K562 (cell line): ENCODE results near the gene SPRYD3. TPM values are rescaled to one million over a fixed set of nuclear protein-coding genes. Genes with fewer than 3 reads are reported as not detected.

ENCODE experiments used
- C11orf30 ChIP-seq: fragments of 450-650 bp; IDR thresholded peaks from 2 replicates; pipeline ENCODE4 v1.6.1; 2016; ENCODE audit warnings: low read depth, mild to moderate bottlenecking
- CHCHD3 ChIP-seq: fragments of 250-450 bp; sonication (Bioruptor Pico); IDR thresholded peaks from 2 replicates; pipeline ENCODE4 v2.1.2; 2022; ENCODE audit warnings: mild to moderate bottlenecking
- GTF2E2 ChIP-seq: fragments of 200-800 bp; sonication (Bioruptor generic); IDR thresholded peaks from 2 replicates; pipeline ENCODE4 v1.6.1; 2016; ENCODE audit warnings: missing genetic modification characterization, missing compliant biosample characterization
- HLTF ChIP-seq: fragments of 450-650 bp; IDR thresholded peaks from 2 replicates; pipeline ENCODE4 v1.6.1; 2016
- IFI16 ChIP-seq: fragments of 250-450 bp; sonication (Bioruptor Pico); IDR thresholded peaks from 2 replicates; pipeline ENCODE4 v2.1.2; 2022; ENCODE audit warnings: mild to moderate bottlenecking, inconsistent platforms
- KAT7 ChIP-seq: sonication (generic); formaldehyde crosslinking; IDR thresholded peaks from 2 replicates; pipeline ENCODE4 v1.8.0; 2022; ENCODE audit warnings: missing genetic modification reagents, mild to moderate bottlenecking, borderline replicate concordance
- MAZ ChIP-seq, 2 experiments: fragments of 450-650 bp in 1 of 2; sonication (generic) in 1 of 2; formaldehyde crosslinking; IDR thresholded peaks in 1 of 2; conservative IDR thresholded peaks in 1 of 2; 2 replicates each; pipeline versions ENCODE4 v1.4.0 to v1.5.0; 2020; ENCODE audit warnings: mild to moderate bottlenecking in 1 of 2, missing genetic modification reagents in 1 of 2
- NCOA2 ChIP-seq, 2 experiments: fragments of 450-650 bp; IDR thresholded peaks; 2 replicates each; pipeline ENCODE4 v1.6.1; 2018; ENCODE audit warnings: mild to moderate bottlenecking in 2 of 2, moderate library complexity in 1 of 2; ENCODE audit not compliant: partially characterized antibody in 2 of 2
- NR2C2 ChIP-seq, 2 experiments: fragments of 200-800 bp in 1 of 2; sonication (Bioruptor generic) in 1 of 2; sonication (generic) in 1 of 2; formaldehyde crosslinking in 1 of 2; IDR thresholded peaks; 2 replicates each; pipeline versions ENCODE4 v1.6.1 to v1.8.0; 2016 to 2022; ENCODE audit warnings: mild to moderate bottlenecking in 1 of 2, missing compliant biosample characterization in 1 of 2, missing genetic modification characterization in 1 of 2, missing genetic modification reagents in 1 of 2
- POLR3A ChIP-seq: IDR thresholded peaks from 2 replicates; pipeline ENCODE4 v1.6.1; 2011; ENCODE audit warnings: borderline replicate concordance, mild to moderate bottlenecking, moderate library complexity; ENCODE audit not compliant: insufficient read length, insufficient read depth; ENCODE audit errors: extremely low read depth
- TFAP4 ChIP-seq: sonication (generic); formaldehyde crosslinking; IDR thresholded peaks from 2 replicates; pipeline ENCODE4 v1.8.0; 2022; ENCODE audit warnings: missing genetic modification reagents, mild to moderate bottlenecking, moderate library complexity, borderline replicate concordance
- U2AF1 ChIP-seq: fragments of 200-400 bp; formaldehyde crosslinking; optimal IDR thresholded peaks from 2 replicates; pipeline ENCODE3; 2017; ENCODE audit warnings: mild to moderate bottlenecking, low read depth, low read length, moderate library complexity
- XRCC5 ChIP-seq: fragments of 200-400 bp; formaldehyde crosslinking; IDR thresholded peaks from 2 replicates; pipeline ENCODE4 v1.6.1; 2017; ENCODE audit warnings: low read depth, mild to moderate bottlenecking, low read length
- ZBTB17 ChIP-seq: fragments of 450-650 bp; formaldehyde crosslinking; IDR thresholded peaks from 2 replicates; pipeline ENCODE4 v1.4.0; 2020; ENCODE audit warnings: mild to moderate bottlenecking
- ZNF436 ChIP-seq: fragments of 250-450, 450-650 bp; sonication (Bioruptor Pico); formaldehyde crosslinking; IDR thresholded peaks from 2 replicates; pipeline ENCODE4 v1.7.0; 2020; ENCODE audit warnings: mild to moderate bottlenecking
- ZNF57 ChIP-seq: fragments of 450-650 bp; formaldehyde crosslinking; IDR thresholded peaks from 2 replicates; pipeline ENCODE4 v1.4.0; 2020; ENCODE audit warnings: mild to moderate bottlenecking, moderate library complexity
- polyA plus RNA-seq, 8 experiments: library from polyadenylated mRNA; depleted of rRNA in 4 of 8; stranded (reverse) in 5 of 8; unstranded in 3 of 8; fragments of >200 nt; fragmentation: Nextera tagmentation in 2 of 8; fragmentation: Illumina TruSeq in 1 of 8; extraction: Ambion mirVana in 2 of 8; extraction: Trizol in 1 of 8; gene quantifications; 2 replicates each; pipeline versions ENCODE4 v1.2.1 to v1.2.3, GENCODE V29; 2011 to 2014; ENCODE audit warnings: inconsistent platforms in 1 of 8, missing spikeins in 1 of 8
- total RNA-seq, 7 experiments: library from RNA; depleted of rRNA in 6 of 7; stranded (reverse); fragments of >200 nt in 6 of 7; fragmentation: Illumina TruSeq in 2 of 7; extraction: Trizol in 2 of 7; gene quantifications; 2 replicates each; pipeline versions ENCODE4 v1.2.1 to v1.2.3, GENCODE V29; 2011 to 2021; ENCODE audit warnings: low replicate concordance in 1 of 7
- TF ChIP-seq, protein P1 (sequence below): IDR thresholded peaks from 2 replicates; pipeline ENCODE4 v1.6.1; 2011; ENCODE audit not compliant: insufficient read length; ENCODE audit errors: extremely low read depth
- TF ChIP-seq, protein P2 (sequence below): fragments of 250-450 bp; sonication (Bioruptor Pico); IDR thresholded peaks from 2 replicates; pipeline ENCODE4 v1.4.0; 2020; ENCODE audit warnings: mild to moderate bottlenecking, moderate library complexity, borderline replicate concordance
- TF ChIP-seq, protein P3 (sequence below): fragments of 450-650 bp; formaldehyde crosslinking; IDR thresholded peaks from 2 replicates; pipeline ENCODE4 v1.4.0; 2020; ENCODE audit warnings: mild to moderate bottlenecking, mixed read lengths
- TF ChIP-seq, protein P4 (sequence below): fragments of 450-650 bp; IDR thresholded peaks from 2 replicates; pipeline ENCODE4 v1.6.1; 2016; ENCODE audit warnings: antibody characterized with exemption

SPRYD3 gene
- total and polyA plus RNA-seq, 9 of the 15 experiments (the other 6 are each of a cell fraction or from before 2014, with no cell fraction given): 1.5 to 13.6 (median 7.6) TPM

DNA sequence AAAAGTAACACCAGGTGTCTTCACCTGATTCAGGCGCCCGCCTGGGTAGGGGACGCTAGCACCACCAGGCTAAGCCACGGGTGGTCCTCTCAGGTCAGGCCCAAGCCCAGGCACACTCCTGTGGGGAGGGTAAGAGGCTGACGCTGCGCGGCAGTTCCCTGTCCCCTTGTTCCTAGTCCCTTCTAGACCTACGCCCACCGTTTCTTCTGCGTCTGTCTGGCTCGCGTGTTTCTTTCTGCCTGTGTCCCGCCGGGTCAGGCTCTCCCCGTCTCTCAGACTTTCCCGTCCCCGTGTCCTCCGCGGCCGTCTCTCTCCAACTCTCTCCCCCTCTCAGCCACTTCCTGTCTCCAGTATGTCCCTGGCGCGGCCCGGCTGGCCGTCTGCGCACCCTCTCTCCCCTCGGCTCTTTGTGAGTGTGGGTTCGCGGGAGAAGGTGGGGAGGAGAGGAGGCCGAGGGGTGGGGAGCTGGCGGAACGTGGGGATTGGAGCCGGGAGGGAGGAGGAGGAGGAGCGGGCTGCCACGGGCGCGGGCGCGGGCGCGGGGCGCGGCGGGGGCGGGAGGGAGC lies 32.5 kb downstream of the SPRYD3 start (continued):
- TF ChIP-seq TFAP4: no peak
- no peak for TF ChIP-seq POLR3A
- TF ChIP-seq, protein P1, sequence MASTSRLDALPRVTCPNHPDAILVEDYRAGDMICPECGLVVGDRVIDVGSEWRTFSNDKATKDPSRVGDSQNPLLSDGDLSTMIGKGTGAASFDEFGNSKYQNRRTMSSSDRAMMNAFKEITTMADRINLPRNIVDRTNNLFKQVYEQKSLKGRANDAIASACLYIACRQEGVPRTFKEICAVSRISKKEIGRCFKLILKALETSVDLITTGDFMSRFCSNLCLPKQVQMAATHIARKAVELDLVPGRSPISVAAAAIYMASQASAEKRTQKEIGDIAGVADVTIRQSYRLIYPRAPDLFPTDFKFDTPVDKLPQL: no peak
- 0 out of 2 replicates have a peak, but pooled peaks have one; percentile 24 for TF ChIP-seq ZNF436 (CRISPR knock-in tag)
- no peak for TF ChIP-seq NCOA2 (IDR thresholded peaks at IDR 0.05; ENCODE audit: partially characterized antibody in 2 of 2)
- TF ChIP-seq U2AF1: no peak
- no peak for TF ChIP-seq CHCHD3 (CRISPR knock-in tag)
- peak; percentile 32; the same call in 1 of the 2 replicates for TF ChIP-seq XRCC5
- TF ChIP-seq, protein P2, sequence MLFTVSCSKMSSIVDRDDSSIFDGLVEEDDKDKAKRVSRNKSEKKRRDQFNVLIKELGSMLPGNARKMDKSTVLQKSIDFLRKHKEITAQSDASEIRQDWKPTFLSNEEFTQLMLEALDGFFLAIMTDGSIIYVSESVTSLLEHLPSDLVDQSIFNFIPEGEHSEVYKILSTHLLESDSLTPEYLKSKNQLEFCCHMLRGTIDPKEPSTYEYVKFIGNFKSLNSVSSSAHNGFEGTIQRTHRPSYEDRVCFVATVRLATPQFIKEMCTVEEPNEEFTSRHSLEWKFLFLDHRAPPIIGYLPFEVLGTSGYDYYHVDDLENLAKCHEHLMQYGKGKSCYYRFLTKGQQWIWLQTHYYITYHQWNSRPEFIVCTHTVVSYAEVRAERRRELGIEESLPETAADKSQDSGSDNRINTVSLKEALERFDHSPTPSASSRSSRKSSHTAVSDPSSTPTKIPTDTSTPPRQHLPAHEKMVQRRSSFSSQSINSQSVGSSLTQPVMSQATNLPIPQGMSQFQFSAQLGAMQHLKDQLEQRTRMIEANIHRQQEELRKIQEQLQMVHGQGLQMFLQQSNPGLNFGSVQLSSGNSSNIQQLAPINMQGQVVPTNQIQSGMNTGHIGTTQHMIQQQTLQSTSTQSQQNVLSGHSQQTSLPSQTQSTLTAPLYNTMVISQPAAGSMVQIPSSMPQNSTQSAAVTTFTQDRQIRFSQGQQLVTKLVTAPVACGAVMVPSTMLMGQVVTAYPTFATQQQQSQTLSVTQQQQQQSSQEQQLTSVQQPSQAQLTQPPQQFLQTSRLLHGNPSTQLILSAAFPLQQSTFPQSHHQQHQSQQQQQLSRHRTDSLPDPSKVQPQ (CRISPR knock-in tag): no peak
- TF ChIP-seq C11orf30: no peak
- peak; percentile 56; the same call in 1 of the 2 replicates for TF ChIP-seq HLTF
- TF ChIP-seq NR2C2 (CRISPR knock-in tag; IDR thresholded peaks at IDR 0.05): no peak
- TF ChIP-seq NR2C2 (tag; IDR thresholded peaks at IDR 0.05): no peak; the same call in 1 of the 2 replicates
- no peak for TF ChIP-seq IFI16 (CRISPR knock-in tag)
- TF ChIP-seq ZNF57 (CRISPR knock-in tag): 0 out of 2 replicates have a peak, but pooled peaks have one; percentile 7
- TF ChIP-seq, protein P3, sequence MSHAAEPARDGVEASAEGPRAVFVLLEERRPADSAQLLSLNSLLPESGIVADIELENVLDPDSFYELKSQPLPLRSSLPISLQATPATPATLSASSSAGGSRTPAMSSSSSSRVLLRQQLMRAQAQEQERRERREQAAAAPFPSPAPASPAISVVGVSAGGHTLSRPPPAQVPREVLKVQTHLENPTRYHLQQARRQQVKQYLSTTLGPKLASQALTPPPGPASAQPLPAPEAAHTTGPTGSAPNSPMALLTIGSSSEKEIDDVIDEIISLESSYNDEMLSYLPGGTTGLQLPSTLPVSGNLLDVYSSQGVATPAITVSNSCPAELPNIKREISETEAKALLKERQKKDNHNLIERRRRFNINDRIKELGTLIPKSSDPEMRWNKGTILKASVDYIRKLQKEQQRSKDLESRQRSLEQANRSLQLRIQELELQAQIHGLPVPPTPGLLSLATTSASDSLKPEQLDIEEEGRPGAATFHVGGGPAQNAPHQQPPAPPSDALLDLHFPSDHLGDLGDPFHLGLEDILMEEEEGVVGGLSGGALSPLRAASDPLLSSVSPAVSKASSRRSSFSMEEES (CRISPR knock-in tag): no peak
- TF ChIP-seq MAZ (CRISPR knock-in tag; conservative IDR thresholded peaks at IDR 0.05 in 1 of 2, IDR thresholded peaks at IDR 0.05 in 1 of 2): peak; percentile 52 to 79; a peak in 3 of 4 replicates
- no peak for TF ChIP-seq KAT7 (CRISPR knock-in tag)
- TF ChIP-seq, protein P4, sequence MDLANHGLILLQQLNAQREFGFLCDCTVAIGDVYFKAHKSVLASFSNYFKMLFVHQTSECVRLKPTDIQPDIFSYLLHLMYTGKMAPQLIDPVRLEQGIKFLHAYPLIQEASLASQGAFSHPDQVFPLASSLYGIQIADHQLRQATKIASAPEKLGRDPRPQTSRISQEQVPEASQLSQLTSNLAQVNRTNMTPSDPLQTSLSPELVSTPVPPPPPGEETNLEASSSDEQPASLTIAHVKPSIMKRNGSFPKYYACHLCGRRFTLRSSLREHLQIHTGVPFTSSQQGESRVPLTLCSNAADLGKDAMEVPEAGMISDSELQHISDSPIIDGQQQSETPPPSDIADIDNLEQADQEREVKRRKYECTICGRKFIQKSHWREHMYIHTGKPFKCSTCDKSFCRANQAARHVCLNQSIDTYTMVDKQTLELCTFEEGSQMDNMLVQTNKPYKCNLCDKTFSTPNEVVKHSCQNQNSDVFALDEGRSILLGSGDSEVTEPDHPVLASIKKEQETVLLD: peak; percentile 83
- TF ChIP-seq ZBTB17: peak; percentile 42; the same call in 1 of the 2 replicates
- TF ChIP-seq GTF2E2: no peak
